Bronchial epithelial cell (primary cell): ENCODE results near the gene DHX9. TPM values are rescaled to one million over a fixed set of nuclear protein-coding genes. Genes with fewer than 3 reads are reported as not detected.

Source experiments
- DNase-seq: peaks from one replicate; pipeline ENCODE4 v3.0.0-alpha.2; 2010; ENCODE audit warnings: low read depth
- FAIRE-seq: peaks from 2 replicates; lab custom pipeline; 2011; peaks lifted over from hg19 to GRCh38; lab: Jason Lieb, UNC
- H3K27me3 ChIP-seq: 2 replicates; pipeline ENCODE4 v1.5.1; 2011; ENCODE audit warnings: low read length; ENCODE audit not compliant: control insufficient read depth, insufficient read depth
- H3K36me3 ChIP-seq: 2 replicates; pipeline ENCODE4 v1.5.1; 2011; ENCODE audit warnings: low read length; ENCODE audit not compliant: control insufficient read depth, insufficient read depth
- H3K4me3 ChIP-seq: 2 replicates; pipeline ENCODE4 v1.5.1; 2011; ENCODE audit warnings: mild to moderate bottlenecking, low read depth, low read length, control low read depth
- total RNA-seq: library from RNA; depleted of rRNA; stranded (reverse); fragments of >200 nt; gene quantifications from 2 replicates; pipeline ENCODE4 v1.2.1, GENCODE V29; 2014
- TF ChIP-seq, protein P1 (sequence below): IDR thresholded peaks from 2 replicates; pipeline ENCODE4 v1.5.1; 2011; ENCODE audit warnings: mild to moderate bottlenecking, moderate library complexity, low read length, control low read depth, inconsistent platforms; ENCODE audit not compliant: insufficient read depth, severe bottlenecking

The DHX9 gene
- total RNA-seq, 1 donor from 2014 or later: 96.9 TPM

DNA sequence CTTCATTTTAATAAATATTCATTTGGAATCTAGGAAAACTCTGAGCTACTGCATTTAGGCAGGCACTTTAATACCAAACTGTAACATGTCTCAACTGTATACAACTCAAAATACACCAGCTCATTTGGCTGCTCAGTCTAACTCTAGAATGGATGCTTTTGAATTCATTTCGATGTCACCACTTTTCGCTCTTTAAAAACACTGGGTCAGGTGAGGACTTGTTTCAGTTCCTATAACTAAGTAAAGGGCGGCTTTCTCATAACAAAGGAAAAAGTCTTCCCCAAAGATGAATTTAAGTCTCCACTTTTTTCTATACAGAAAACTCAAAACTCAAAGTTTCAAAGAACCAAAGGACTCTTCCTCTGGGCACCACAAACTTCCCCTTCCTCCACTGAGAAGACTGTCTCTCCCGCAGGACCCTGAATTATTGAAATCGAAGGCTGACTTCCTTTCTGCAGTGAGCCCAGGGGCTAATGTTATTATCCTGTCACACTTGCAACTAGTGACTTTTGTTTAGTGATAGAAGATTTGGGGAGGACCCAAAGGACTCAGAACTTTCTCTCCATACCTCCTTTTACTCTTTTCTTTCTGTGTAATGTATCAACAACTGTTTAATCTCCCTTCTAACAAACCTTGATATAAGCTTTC lies 9.7 kb upstream of the DHX9 start:
- H3K36me3 ChIP-seq: no peaks in the 10 kb centered on the region
- TF ChIP-seq, protein P1, sequence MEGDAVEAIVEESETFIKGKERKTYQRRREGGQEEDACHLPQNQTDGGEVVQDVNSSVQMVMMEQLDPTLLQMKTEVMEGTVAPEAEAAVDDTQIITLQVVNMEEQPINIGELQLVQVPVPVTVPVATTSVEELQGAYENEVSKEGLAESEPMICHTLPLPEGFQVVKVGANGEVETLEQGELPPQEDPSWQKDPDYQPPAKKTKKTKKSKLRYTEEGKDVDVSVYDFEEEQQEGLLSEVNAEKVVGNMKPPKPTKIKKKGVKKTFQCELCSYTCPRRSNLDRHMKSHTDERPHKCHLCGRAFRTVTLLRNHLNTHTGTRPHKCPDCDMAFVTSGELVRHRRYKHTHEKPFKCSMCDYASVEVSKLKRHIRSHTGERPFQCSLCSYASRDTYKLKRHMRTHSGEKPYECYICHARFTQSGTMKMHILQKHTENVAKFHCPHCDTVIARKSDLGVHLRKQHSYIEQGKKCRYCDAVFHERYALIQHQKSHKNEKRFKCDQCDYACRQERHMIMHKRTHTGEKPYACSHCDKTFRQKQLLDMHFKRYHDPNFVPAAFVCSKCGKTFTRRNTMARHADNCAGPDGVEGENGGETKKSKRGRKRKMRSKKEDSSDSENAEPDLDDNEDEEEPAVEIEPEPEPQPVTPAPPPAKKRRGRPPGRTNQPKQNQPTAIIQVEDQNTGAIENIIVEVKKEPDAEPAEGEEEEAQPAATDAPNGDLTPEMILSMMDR: no peak
- FAIRE-seq (no peak), DNase-seq (no peak)
- H3K27me3 ChIP-seq: no peaks in the 10 kb centered on the region
- no peak overlapping the region for H3K4me3 ChIP-seq

DNA sequence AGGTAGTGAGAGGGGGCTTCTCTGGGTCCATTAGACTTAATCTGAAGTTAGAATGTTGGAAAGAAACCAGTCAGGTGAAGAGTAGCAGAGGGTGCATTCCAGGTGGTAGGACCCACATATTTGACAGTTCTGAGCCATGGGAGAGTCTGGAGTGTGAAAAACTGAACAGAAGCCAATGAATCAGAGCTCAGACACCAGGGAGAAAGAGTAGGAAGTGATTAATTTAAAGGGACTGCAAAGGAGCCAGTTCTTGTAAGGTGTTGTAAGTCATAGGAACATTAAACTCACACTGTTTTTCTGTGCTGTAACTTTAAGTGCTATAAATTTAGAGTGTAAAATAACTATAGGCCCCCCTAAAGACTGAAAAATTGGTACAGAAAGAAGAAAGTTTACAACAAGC lies 5.9 kb upstream of the DHX9 start:
- TF ChIP-seq, protein P1: no peak
- no peaks in the 10 kb centered on the region for H3K36me3 ChIP-seq
- no peak overlapping the region for H3K4me3 ChIP-seq
- no peaks in the 10 kb centered on the region for H3K27me3 ChIP-seq
- no peak for FAIRE-seq
- DNase-seq: peak; percentile 84

DNA sequence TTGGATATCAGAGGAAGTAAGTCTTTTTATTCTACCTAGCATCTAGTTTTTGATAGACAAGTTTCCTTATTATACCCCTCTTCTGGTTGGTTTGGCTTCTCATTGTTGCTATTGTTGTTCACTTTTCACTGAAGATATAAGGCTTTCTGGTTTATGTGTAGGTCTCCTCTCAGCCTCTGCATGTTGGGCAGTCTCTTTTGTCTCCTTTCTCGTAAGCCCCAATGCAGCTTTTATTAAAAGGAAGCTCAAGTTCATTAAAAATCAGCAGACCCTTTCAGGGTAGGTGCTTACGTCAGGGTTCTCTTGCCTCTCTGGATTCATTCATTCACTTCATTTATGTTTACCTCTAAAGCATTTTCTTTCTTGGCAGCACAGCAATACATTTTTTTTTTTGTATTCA lies 4.8 kb upstream of the DHX9 start:
- Histone ChIP-seq H3K27me3 (no peaks in the 10 kb centered on the region), H3K4me3 (no peak overlapping the region), H3K36me3 (no peaks in the 10 kb centered on the region)
- FAIRE-seq (no peak), DNase-seq (no peak)
- TF ChIP-seq, protein P1: no peak

DNA sequence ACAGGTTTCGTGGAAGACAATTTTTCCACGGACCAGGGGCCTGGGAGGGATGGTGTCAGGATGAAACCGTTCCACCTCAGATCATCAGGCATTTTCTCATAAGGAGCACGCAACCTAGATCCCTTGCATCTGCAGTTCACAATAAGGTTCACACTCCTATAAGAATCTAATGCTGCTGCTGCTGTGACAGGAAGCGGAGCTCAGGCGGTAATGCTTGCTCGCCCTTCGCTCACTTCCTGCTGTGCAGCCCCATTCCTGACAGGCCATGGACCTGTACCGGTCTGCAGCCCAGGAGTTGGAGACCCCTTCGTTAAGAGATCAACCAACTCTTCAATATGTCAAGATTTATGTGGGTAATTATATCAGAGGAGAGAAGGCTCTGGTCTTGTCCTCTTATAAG lies 3.3 kb upstream of the DHX9 start:
- Histone ChIP-seq H3K4me3 (no peak overlapping the region), H3K36me3 (no peaks in the 10 kb centered on the region), H3K27me3 (no peaks in the 10 kb centered on the region)
- FAIRE-seq (no peak), DNase-seq (peak; percentile 17)
- TF ChIP-seq, protein P1: no peak

DNA sequence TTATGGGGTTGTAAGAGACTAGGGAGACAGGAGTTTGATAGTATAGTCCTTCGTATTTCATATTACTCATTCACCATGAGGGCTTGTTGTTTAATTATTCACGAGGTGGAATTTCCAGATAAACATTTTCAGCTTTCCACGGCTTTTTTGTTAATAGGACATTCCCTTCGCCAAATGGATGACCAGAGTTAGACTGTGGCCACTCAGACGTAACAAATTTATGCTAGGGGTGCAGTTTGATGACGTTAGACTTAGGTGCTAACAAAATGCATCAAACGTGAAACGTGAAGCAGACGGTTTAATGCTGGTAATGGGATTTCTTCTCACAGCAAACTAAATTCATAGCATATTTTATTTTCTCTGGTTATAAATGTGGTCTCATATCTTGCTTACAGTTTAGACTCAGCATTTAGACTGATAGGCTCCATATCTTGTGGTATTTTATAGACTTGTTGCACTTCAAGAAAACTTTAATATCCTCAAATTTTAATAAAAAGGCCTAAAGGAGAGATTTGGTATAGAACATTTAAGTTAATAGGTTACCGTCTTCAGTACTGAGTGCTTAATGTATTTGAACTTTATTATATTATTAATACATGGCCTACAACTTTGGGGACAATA lies 2.3 kb downstream of the DHX9 start:
- Histone ChIP-seq H3K27me3 (no peaks in the 10 kb centered on the region), H3K36me3 (peaks cover 4% of the 10 kb centered on the region), H3K4me3 (no peak overlapping the region)
- no peak for FAIRE-seq
- DNase-seq: peak; percentile 24
- TF ChIP-seq, protein P1: no peak

DNA sequence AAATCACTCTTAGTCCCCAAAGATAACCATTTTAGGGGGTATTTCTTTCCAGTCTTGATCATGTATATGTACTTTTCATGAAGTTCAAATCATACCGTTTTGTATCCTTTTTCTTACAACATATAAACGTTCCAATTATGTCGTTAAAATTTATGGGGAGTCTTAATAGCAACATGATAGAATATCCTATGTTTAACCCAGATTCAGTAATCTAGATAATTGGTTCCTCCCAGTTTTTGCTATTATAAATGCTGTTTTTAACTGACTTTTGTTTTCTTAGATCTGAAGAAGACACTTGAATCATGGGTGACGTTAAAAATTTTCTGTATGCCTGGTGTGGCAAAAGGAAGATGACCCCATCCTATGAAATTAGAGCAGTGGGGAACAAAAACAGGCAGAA lies 3.1 kb downstream of the DHX9 start:
- TF ChIP-seq, protein P1: no peak
- no peak overlapping the region for H3K4me3 ChIP-seq
- H3K36me3 ChIP-seq: peaks cover 5% of the 10 kb centered on the region
- H3K27me3 ChIP-seq: no peaks in the 10 kb centered on the region
- FAIRE-seq (no peak), DNase-seq (no peak)
